Measurements from ENCODE around the gene ZFP64. TPM values are rescaled to one million over a fixed set of nuclear protein-coding genes. Genes with fewer than 3 reads are reported as not detected.

The ZFP64 gene
- total and polyA plus RNA-seq, 2 of the 4 experiments (the other 2 are of a cell fraction), result 14.3 to 17.1 TPM

- H3K4me3 ChIP-seq (ENCODE audit: insufficient read depth, low read depth, low read length), result no peak overlapping the region
- ATAC-seq (ENCODE audit: low read depth), result no peak
- no peaks in the 10 kb centered on the region for H3K27me3 ChIP-seq (ENCODE audit: control insufficient read depth, insufficient read depth, low read length)
- dilution Hi-C loops (cut with HindIII; ENCODE audit: low sequenced_read_pairs, unreplicated experiment) (no loop called here), in situ Hi-C loops (cut with MboI; ENCODE audit: low sequenced_read_pairs) (no loop called here), intact Hi-C loops (cut with micrococcal nuclease) (no loop called here)
- 100% methylated on average over 1 of the region's 8 CpGs; no CpG with 5 or more reads in 1 of the 2 experiments for WGBS, 2 experiments (ENCODE audit: extremely low coverage in 2 of 2, insufficient read length in 1 of 2)
- TF ChIP-seq ELK1 (IDR thresholded peaks at IDR 0.05; ENCODE audit: borderline replicate concordance, low read depth, low read length) (no peak), NFE2L2 (IDR thresholded peaks at IDR 0.05; ENCODE audit: low read depth, low read length) (no peak), RFX5 (IDR thresholded peaks at IDR 0.05; ENCODE audit: low read depth, low read length) (no peak), RCOR1 (IDR thresholded peaks at IDR 0.05; ENCODE audit: insufficient replicate concordance, low read length) (no peak), CHD1 (IDR thresholded peaks at IDR 0.05; ENCODE audit: low read depth, low read length) (no peak), CTCF (conservative IDR thresholded peaks at IDR 0.05; ENCODE audit: low read depth, low read length) (no peak)
- no peak overlapping the region for H3K18ac ChIP-seq (ENCODE audit: low read depth, low read length)
- no peak overlapping the region for H3K9ac ChIP-seq (ENCODE audit: low read depth, low read length)
- no peak overlapping the region for H3K27ac ChIP-seq (ENCODE audit: insufficient read depth, low read length)
- no peak overlapping the region for H2AFZ ChIP-seq (replicated peaks; ENCODE audit: low read length, poor library complexity)
- no peaks in the 10 kb centered on the region for H4K20me1 ChIP-seq (ENCODE audit: insufficient read depth, low read length)
- H3K14ac ChIP-seq (replicated peaks; ENCODE audit: low read depth, low read length), result no peak overlapping the region
- DNase-seq, result no peak
- POLR2A ChIA-PET (ENCODE audit: unreplicated experiment), result no interaction called here
- H3K4me2 ChIP-seq (ENCODE audit: low read depth, low read length), result no peak overlapping the region
- no peak overlapping the region for H2BK120ac ChIP-seq (ENCODE audit: low read depth, low read length)
- BruUV-seq (replicated peaks), result no TSS peak
- no peak overlapping the region for H2BK15ac ChIP-seq (ENCODE audit: low read depth, low read length)
- no peak overlapping the region for H4K91ac ChIP-seq (ENCODE audit: insufficient read depth, low read depth, low read length)
- H3K36me3 ChIP-seq (ENCODE audit: control insufficient read depth, insufficient read depth, low read length), result peaks cover 8% of the 10 kb centered on the region; the same call in 1 of the 2 replicates
- no peaks in the 10 kb centered on the region; a peak in 1 of 4 replicates for H3K79me1 ChIP-seq (ENCODE audit: low read depth in 1 of 2, low read length in 2 of 2)
- no peak overlapping the region for H4K8ac ChIP-seq (ENCODE audit: low read depth in 2 of 2, low read length in 2 of 2)
- CTCF ChIA-PET, result no interaction called here
- H2AK5ac ChIP-seq (ENCODE audit: low read depth, low read length), result no peak overlapping the region
- no peak overlapping the region for H2AK9ac ChIP-seq (replicated peaks; ENCODE audit: low read depth, low read length, poor library complexity)
- no peak overlapping the region for H3K23ac ChIP-seq (ENCODE audit: low read depth, low read length)
- no peak overlapping the region for H2BK20ac ChIP-seq (ENCODE audit: low read depth, low read length)
- peaks cover 5% of the 10 kb centered on the region; the same call in 1 of the 2 replicates for H3K9me3 ChIP-seq (ENCODE audit: control insufficient read depth, insufficient read depth, low read length)
- no peak overlapping the region for H3K56ac ChIP-seq (ENCODE audit: extremely low read depth, insufficient read depth, low read length)
- H3K4ac ChIP-seq (ENCODE audit: low read depth, low read length), result no peak overlapping the region
- H3K9me1 ChIP-seq (ENCODE audit: insufficient read depth, low read length), result no peaks in the 10 kb centered on the region
- H3K4me1 ChIP-seq (ENCODE audit: control insufficient read depth, insufficient read depth, low read length), result no peaks in the 10 kb centered on the region
- H2BK5ac ChIP-seq (ENCODE audit: low read depth, low read length, poor library complexity, severe bottlenecking), result no peak overlapping the region
- H4K5ac ChIP-seq (ENCODE audit: low read depth, low read length), result no peak overlapping the region
These were observed 20.6 kb downstream of the ZFP64 start for GRCh38 chr20:52171025-52171424.

All from IMR-90 (cell line).